ENCODE results near the gene ELOVL6. TPM values are rescaled to one million over a fixed set of nuclear protein-coding genes. Genes with fewer than 3 reads are reported as not detected.

The ELOVL6 gene
- total and polyA plus RNA-seq, 12 donors: 0.84 to 7.7 (median 2.8) TPM

DNA sequence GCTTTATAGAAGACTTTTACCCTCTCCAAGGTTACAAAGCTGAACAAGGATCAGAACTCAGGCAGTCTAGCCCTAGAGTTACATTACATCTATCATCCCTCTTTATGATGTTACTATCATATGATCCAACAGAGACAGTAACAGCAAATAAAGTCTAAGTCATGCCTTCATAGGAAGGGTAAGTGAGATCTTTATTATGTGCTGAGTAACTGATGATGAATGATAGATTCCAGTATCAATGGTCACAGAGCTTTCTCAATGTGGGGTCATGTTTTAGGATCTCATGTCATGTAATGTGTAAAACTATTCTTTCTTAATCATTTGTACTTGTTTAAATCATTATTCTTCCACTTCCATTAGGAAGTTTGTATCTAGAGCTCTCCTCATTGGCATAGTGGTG, 22.8 kb downstream of the ELOVL6 start:
- H3K27ac ChIP-seq: no peak overlapping the region
- H3K4me1 ChIP-seq: no peaks in the 10 kb centered on the region
- no peaks in the 10 kb centered on the region for H3K9me3 ChIP-seq
- no peak for ATAC-seq
- no peak for DNase-seq
- H3K27me3 ChIP-seq: no peaks in the 10 kb centered on the region
- no peaks in the 10 kb centered on the region for H3K36me3 ChIP-seq
- no peak overlapping the region for H3K4me3 ChIP-seq
- TF ChIP-seq, protein P1, sequence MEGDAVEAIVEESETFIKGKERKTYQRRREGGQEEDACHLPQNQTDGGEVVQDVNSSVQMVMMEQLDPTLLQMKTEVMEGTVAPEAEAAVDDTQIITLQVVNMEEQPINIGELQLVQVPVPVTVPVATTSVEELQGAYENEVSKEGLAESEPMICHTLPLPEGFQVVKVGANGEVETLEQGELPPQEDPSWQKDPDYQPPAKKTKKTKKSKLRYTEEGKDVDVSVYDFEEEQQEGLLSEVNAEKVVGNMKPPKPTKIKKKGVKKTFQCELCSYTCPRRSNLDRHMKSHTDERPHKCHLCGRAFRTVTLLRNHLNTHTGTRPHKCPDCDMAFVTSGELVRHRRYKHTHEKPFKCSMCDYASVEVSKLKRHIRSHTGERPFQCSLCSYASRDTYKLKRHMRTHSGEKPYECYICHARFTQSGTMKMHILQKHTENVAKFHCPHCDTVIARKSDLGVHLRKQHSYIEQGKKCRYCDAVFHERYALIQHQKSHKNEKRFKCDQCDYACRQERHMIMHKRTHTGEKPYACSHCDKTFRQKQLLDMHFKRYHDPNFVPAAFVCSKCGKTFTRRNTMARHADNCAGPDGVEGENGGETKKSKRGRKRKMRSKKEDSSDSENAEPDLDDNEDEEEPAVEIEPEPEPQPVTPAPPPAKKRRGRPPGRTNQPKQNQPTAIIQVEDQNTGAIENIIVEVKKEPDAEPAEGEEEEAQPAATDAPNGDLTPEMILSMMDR (IDR thresholded peaks at IDR 0.05): no peak
- intact Hi-C loops (cut with DNase I): no loop called here

DNA sequence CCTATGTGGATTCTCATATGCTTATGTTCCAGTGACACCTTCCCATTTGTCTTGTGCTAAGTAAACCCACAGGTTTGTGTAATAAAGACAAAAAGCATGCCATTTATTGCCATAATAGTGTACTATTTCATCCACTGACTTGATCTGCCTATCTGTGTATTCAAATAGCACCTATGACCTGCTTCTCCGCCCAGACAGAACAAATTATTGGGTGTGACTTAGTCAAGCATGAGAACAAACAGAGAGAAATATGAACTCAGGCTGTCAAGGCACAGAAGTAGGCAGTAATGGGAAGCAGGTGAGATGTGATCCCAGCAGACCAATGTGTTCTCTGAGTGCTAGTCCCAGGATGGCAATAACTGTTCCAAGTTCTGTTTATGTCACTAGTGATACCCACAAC, 25.4 kb downstream of the ELOVL6 start:
- WGBS, 2 donors: 96 to 97% methylated on average over 1 of the region's 1 CpG
- H3K9me3 ChIP-seq: no peaks in the 10 kb centered on the region
- no peak overlapping the region for H3K4me3 ChIP-seq
- H3K4me1 ChIP-seq: no peaks in the 10 kb centered on the region
- no peak overlapping the region for H3K27ac ChIP-seq
- DNase-seq (no peak), ATAC-seq (no peak)
- H3K27me3 ChIP-seq: no peaks in the 10 kb centered on the region
- intact Hi-C loops (cut with DNase I): no loop called here
- no peaks in the 10 kb centered on the region for H3K36me3 ChIP-seq
- TF ChIP-seq, protein P1 (IDR thresholded peaks at IDR 0.05): no peak

DNA sequence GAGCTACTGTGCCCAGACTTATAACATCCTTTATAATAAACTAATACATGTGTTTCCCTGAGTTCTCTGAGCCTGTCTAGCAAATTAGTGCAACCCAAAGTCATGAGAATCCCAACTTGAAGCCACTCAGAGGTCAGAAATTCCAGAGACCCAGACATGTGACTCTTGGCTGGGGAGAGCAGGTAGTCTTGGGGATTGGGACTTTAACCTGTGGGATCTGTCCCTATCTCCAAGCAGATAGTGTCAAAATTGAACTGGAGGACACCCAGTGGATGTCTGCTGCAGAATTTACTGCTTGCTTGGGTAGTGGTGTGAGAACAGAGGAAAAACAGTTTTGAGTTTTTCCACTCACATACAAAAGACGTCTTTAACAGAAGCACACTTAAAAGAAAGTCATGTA, 26.4 kb downstream of the ELOVL6 start:
- Histone ChIP-seq H3K27ac (no peak overlapping the region), H3K36me3 (no peaks in the 10 kb centered on the region), H3K4me1 (no peaks in the 10 kb centered on the region), H3K9me3 (no peaks in the 10 kb centered on the region), H3K27me3 (no peaks in the 10 kb centered on the region), H3K4me3 (no peak overlapping the region)
- no peak for DNase-seq
- no peak for ATAC-seq
- 81 to 84% methylated on average over 1 of the region's 1 CpG for WGBS, 2 donors
- intact Hi-C loops (cut with DNase I): no loop called here
- TF ChIP-seq, protein P1 (IDR thresholded peaks at IDR 0.05): no peak

DNA sequence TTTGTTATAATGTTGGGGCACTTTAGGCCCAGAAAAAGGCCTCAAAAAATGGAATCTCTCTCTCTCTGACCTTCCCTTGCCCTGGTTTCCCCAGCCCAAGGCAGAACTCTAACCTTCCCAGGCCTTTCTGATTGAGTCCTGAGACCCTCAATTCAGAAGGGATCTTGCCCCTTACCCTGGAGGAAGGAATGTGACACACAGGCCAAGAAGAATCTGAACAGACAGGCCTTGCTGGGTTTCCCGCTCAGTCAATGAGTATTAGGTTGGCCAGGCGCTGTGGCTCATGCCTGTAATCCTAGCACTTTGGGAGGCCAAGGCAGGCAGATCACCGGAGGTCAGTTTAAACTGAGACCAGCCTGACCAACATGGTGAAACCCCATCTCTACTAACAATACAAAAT, 27.6 kb downstream of the ELOVL6 start:
- Histone ChIP-seq H3K27me3 (no peaks in the 10 kb centered on the region), H3K4me1 (peaks cover 0 to under 1% (median 0%) of the 10 kb centered on the region in 9 donors), H3K27ac (no peak overlapping the region), H3K9me3 (no peaks in the 10 kb centered on the region), H3K4me3 (no peak overlapping the region), H3K36me3 (no peaks in the 10 kb centered on the region)
- intact Hi-C loops (cut with DNase I): no loop called here
- ATAC-seq (no peak), DNase-seq (no peak)
- 98% methylated on average over 3 of the region's 3 CpGs for WGBS, 2 donors
- TF ChIP-seq, protein P1 (IDR thresholded peaks at IDR 0.05): no peak
